ENCODE data around the gene LNPEP.

DNA sequence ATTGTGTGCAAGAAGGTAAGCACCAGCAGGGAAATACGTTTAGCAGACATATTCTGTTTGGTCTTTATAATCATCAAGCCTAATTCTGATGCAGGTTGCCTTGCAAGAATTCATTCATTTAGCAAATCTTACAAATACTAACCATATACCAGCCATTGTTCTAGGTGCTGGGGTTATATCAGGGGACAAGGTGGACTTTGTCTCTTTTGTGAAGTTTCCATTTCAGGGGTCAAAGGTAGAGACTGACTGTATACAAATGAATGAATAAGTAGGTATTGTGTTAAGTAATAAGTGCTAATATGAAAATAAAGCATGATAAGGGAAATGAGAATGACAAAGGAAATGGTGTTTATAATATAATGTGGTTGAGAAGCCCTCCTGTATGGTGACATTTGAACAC, 64.0 kb downstream of the LNPEP start:
- TF ChIP-seq, protein P1, sequence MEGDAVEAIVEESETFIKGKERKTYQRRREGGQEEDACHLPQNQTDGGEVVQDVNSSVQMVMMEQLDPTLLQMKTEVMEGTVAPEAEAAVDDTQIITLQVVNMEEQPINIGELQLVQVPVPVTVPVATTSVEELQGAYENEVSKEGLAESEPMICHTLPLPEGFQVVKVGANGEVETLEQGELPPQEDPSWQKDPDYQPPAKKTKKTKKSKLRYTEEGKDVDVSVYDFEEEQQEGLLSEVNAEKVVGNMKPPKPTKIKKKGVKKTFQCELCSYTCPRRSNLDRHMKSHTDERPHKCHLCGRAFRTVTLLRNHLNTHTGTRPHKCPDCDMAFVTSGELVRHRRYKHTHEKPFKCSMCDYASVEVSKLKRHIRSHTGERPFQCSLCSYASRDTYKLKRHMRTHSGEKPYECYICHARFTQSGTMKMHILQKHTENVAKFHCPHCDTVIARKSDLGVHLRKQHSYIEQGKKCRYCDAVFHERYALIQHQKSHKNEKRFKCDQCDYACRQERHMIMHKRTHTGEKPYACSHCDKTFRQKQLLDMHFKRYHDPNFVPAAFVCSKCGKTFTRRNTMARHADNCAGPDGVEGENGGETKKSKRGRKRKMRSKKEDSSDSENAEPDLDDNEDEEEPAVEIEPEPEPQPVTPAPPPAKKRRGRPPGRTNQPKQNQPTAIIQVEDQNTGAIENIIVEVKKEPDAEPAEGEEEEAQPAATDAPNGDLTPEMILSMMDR (IDR thresholded peaks at IDR 0.05; ENCODE audit: insufficient read depth, low read length, poor library complexity, severe bottlenecking), result no peak
- no peak for TF ChIP-seq EZH2phosphoT487 (conservative IDR thresholded peaks at IDR 0.05; ENCODE audit: low read length)

Measured in SU-DHL-6 (cell line).